Activated CD4-positive, alpha-beta T cell treated with anti-CD3 and anti-CD28 coated beads, Interleukin-10, Interleukin-2, amounts not matched to agents 100 ng/mL and 50 ng/mL, durations not matched to agents 16 hours and 8 hours (primary cell): ENCODE results near the gene KRT31.
"Not testable (repeated sequence)": the region's sequence is repeated elsewhere in the genome, so short reads cannot be mapped to it uniquely, and the experiment has no call there.

Experiments
- DNase-seq: peaks from one replicate; pipeline ENCODE4 v3.0.0-alpha.2; 2020

KRT31 gene

GRCh38 chr17:41417127-41417526 is 19.7 kb upstream of the KRT31 start:
- DNase-seq = no peak

- no peak for DNase-seq
Observed at GRCh38 chr17:41416479-41416878, 19.1 kb upstream of the KRT31 start.

- DNase-seq = no peak
Observed at GRCh38 chr17:41415833-41416335, 18.5 kb upstream of the KRT31 start.

GRCh38 chr17:41415411-41415810 is 18.0 kb upstream of the KRT31 start:
- no peak for DNase-seq

GRCh38 chr17:41413982-41414381 is 16.6 kb upstream of the KRT31 start:
- no peak for DNase-seq

GRCh38 chr17:41413353-41413957 is 16.0 kb upstream of the KRT31 start:
- DNase-seq = no peak

- DNase-seq = no peak
Observed at GRCh38 chr17:41411072-41411840, 13.8 kb upstream of the KRT31 start.

GRCh38 chr17:41407226-41407625 is 9.8 kb upstream of the KRT31 start:
- DNase-seq = no peak

- no peak for DNase-seq
Observed at GRCh38 chr17:41406205-41406604, 8.8 kb upstream of the KRT31 start.

GRCh38 chr17:41404024-41404671 is 6.7 kb upstream of the KRT31 start:
- peak; percentile 76 for DNase-seq

- peak; percentile 42 for DNase-seq
Observed at GRCh38 chr17:41403404-41404023, 6.1 kb upstream of the KRT31 start.

GRCh38 chr17:41402161-41402560 is 4.8 kb upstream of the KRT31 start:
- DNase-seq = no peak

GRCh38 chr17:41396340-41396739 is 1.1 kb downstream of the KRT31 start:
- no peak for DNase-seq

- DNase-seq = no peak
Observed at GRCh38 chr17:41395611-41396010, 1.8 kb downstream of the KRT31 start.

- not testable (repeated sequence) for DNase-seq
Observed at GRCh38 chr17:41395044-41395443, 2.4 kb downstream of the KRT31 start.

- DNase-seq = no peak
Observed at GRCh38 chr17:41394254-41394996, 3.0 kb downstream of the KRT31 start.

GRCh38 chr17:41393826-41394225 is 3.6 kb downstream of the KRT31 start:
- no peak for DNase-seq

GRCh38 chr17:41393294-41393693 is 4.1 kb downstream of the KRT31 start:
- no peak for DNase-seq

GRCh38 chr17:41392278-41392677 is 5.1 kb downstream of the KRT31 start:
- no peak for DNase-seq

- DNase-seq = no peak
Observed at GRCh38 chr17:41391535-41391934, 5.9 kb downstream of the KRT31 start.

- no peak for DNase-seq
Observed at GRCh38 chr17:41390411-41390938, 6.9 kb downstream of the KRT31 start.

- no peak for DNase-seq
Observed at GRCh38 chr17:41387670-41388069, 9.7 kb downstream of the KRT31 start.
